Astrocyte of the spinal cord (primary cell): ENCODE data around the gene PNKD.

Experiments
- DNase-seq: peaks from one replicate; pipeline ENCODE4 v3.0.0; 2011; ENCODE audit warnings: low read depth, low spot score
- H3K4me3 ChIP-seq: 2 replicates; pipeline ENCODE4 v1.5.1; 2011; ENCODE audit warnings: low read depth, mild to moderate bottlenecking, low read length, moderate library complexity
- in situ Hi-C: cut with HindIII; loops from 2 replicates; pipeline ENCODE4 v1.10.0; 2017; ENCODE audit warnings: low sequenced_read_pairs
- TF ChIP-seq, protein P1 (sequence below): IDR thresholded peaks from 2 replicates; pipeline ENCODE4 v1.5.1; 2012; ENCODE audit warnings: low read depth, mild to moderate bottlenecking, low read length, inconsistent platforms

PNKD gene

DNA sequence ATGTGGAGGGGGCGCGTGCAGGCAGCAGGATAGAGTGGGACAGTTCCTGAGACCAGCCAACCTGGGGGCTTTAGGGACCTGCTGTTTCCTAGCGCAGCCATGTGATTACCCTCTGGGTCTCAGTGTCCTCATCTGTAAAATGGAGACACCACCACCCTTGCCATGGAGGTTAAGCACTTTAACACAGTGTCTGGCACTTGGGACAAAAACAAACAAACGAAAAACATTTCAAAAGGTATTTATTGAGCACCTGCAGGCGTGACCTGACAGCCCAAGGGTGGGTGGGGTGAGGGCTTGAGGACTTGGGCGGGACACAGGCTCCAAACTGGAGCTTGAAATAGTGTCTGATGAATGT is 124.7 kb downstream of the PNKD start:
- in situ Hi-C loops = no loop called here
- TF ChIP-seq, protein P1, sequence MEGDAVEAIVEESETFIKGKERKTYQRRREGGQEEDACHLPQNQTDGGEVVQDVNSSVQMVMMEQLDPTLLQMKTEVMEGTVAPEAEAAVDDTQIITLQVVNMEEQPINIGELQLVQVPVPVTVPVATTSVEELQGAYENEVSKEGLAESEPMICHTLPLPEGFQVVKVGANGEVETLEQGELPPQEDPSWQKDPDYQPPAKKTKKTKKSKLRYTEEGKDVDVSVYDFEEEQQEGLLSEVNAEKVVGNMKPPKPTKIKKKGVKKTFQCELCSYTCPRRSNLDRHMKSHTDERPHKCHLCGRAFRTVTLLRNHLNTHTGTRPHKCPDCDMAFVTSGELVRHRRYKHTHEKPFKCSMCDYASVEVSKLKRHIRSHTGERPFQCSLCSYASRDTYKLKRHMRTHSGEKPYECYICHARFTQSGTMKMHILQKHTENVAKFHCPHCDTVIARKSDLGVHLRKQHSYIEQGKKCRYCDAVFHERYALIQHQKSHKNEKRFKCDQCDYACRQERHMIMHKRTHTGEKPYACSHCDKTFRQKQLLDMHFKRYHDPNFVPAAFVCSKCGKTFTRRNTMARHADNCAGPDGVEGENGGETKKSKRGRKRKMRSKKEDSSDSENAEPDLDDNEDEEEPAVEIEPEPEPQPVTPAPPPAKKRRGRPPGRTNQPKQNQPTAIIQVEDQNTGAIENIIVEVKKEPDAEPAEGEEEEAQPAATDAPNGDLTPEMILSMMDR = no peak
- H3K4me3 ChIP-seq = no peak overlapping the region
- no peak for DNase-seq

DNA sequence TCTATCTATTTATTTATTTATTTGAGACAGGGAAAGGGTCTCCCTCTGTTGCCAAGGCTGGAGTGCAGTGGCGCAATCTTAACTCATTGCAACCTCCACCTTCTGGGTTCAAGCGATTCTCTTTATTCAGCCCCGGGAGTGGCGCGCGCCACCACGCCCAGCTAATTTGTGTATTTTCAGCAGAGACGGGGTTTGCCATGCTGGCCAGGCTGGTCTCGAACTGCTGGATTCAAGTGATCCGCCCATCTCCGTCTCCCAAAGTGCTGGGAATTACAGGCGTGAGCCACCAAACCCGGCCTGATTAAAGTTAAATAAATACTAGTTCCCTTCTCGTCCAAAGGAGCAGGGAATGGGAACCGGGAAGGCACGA is 125.1 kb downstream of the PNKD start:
- in situ Hi-C loops = no loop called here
- peak overlapping the region; percentile 74 for H3K4me3 ChIP-seq
- TF ChIP-seq, protein P1 = no peak
- DNase-seq = no peak

DNA sequence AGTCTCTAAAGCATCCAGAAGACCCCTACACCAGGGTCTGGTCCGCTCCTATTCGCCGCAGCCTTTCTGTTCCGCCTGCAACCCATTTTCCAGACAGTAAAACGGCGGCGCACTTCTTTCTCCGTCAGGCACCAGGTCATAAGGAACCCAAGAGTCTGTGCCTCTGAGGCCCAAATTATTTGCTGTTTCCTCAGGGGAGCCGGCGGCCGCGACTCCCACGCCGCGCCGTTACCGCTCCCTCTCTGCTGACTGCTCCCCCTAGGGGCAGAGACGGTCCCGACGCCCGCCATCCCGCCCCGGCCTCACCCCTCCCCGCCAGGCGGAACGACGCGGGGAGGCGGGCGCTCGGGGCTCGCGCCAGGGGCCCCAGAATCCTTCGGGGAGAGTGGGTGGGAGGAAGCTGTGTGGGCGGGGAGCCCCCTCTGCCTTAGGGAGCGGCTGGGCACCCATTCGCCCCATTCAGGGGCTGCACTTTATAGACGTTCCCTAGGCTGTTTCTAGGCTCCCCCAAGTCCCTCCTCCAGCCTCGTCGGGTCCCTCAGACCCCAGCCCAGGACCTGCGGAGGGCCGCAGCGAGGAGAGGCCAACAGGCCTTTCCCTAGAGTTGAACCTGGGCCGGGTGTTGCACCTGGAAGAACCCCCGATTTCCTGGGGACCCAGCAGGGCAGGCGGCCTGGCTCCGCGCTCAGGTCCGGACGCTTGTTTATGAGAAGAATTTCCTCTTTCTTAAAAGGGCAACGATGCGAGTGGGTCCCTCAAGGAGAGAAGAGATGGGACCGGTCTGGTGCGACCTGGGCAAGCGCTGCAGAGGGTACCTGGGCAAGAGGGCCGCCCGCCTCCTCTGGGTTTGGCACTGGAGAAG is 125.7 kb downstream of the PNKD start:
- TF ChIP-seq, protein P1 = peak; percentile 80
- in situ Hi-C loops = no loop called here
- H3K4me3 ChIP-seq = peak overlapping the region; percentile 74
- peak; percentile 99 for DNase-seq
